Germinal center (tissue), 1 donor: Measurements from ENCODE around the gene ZNF236.

Experiments used
- DNase-seq: peaks from one replicate; pipeline ENCODE4 v3.0.0; 2012; ENCODE audit warnings: mixed read lengths, low spot score

Gene ZNF236

DNA sequence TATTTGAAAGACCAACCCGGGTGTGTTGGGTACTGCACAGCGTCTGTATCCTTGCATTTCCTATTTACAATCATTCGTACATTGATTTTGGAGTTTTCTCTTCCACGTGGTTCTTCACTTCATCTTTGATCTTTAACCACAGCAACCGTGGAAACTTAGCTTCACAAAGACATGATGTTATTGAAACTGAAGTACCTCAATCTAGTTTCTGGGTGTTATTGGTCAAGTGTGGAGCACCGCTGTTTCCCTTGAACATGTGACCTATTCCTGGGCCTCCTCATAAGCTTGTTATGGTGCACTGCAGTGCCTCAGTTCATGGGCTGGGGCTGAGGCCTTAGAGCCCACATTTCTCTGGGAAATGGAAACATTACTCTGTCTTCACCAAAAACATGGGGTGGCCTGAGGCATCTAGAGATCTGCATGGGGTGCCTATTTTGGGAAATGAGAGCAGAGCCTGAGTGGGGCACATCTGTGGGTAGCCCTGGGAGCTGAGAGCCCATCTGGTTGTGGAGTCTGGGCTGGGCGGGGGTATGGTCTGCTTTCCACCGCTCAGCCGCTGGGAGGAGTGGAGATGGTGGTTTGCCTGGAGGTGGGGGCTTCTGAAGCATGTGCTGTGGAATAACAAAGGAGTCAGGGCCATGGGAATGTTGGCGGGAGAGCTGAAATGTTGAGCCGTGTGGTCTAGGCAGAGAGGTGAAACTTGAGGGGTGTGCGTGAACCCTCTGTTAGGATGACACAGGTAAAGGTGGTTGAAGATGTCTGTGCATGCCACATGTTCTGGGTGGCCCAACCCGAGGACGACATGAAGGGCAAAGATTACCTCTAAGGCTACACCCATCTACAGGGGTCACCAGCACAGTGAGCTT, 37.4 kb downstream of the ZNF236 start:
- no peak for DNase-seq

DNA sequence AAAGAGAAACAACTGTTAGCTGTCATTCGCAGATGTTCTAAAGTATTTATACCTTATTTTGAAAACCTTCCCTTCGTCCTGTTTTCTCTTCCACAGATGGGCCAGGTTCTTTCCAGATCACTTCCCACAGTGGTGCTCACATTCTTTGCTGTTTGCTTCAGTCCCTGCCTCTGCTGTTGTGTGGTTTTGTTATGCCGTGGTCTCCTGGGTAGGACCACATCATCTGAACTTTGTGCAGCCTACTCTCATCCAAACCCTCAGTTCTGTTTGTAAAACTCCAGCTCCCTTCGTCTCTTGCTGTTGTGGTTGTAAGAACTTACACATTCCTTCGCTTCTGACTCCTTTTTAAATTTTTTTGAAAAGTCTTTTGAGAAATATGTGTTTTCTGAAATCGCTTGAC, 38.1 kb downstream of the ZNF236 start:
- no peak for DNase-seq

DNA sequence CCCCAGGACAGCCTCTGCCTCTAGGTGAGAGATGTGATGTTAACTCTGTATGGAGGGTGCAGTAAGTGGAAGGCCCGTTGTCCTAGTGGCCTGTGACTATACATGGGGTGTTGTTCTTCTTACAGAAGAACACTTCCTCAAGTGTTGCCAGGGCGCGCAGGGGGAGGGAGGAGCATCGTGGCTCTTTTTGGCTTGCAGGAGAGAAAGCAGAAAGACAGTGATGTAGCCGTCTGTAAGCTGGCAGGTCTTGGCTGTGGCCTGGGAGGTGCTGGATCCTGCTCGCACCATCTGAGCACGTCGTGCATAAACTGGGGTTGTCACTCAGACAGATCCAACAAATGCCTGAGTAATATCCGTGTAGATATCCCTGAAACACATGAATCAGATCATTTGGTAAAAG, 44.3 kb downstream of the ZNF236 start:
- DNase-seq, result no peak

DNA sequence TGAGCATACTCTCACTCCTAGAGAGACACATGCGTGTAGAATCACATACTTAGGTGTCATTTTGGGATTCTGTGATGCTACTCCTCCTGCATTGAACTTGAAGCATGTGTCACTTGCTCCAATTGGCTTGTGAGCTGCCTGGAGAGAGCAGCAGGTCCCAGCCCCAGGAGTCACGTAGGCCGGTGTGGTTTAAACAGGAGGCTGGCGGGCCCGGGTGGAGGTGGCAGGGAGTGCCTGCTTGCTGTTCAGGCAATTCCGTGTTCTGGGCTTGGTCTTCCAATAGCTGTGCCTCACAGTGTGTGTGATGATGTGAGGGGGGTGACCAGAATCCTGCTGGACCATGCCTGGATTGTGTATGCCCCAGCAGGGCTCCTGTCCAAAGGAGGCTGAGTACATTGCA, 51.0 kb downstream of the ZNF236 start:
- DNase-seq, result no peak

DNA sequence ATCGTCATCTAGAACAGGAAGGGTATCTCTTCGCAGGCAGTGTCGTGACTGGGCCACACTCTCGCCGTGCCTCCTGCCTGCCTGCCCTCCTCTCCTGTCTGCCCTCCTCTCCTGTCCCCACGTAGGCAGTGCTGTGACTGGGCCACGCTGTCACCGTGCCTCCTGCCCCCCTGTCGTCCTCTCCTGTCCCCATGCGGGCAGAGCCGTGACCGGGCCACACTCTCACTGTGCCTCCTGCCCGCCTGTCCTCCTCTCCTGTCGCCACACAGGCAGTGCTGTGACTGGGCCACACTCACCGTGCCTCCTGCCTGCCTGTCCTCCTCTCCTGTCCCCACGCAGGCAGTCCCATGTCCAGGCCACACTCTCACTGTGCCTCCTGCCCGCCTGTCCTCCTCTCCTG, 51.4 kb downstream of the ZNF236 start:
- DNase-seq, result no peak

DNA sequence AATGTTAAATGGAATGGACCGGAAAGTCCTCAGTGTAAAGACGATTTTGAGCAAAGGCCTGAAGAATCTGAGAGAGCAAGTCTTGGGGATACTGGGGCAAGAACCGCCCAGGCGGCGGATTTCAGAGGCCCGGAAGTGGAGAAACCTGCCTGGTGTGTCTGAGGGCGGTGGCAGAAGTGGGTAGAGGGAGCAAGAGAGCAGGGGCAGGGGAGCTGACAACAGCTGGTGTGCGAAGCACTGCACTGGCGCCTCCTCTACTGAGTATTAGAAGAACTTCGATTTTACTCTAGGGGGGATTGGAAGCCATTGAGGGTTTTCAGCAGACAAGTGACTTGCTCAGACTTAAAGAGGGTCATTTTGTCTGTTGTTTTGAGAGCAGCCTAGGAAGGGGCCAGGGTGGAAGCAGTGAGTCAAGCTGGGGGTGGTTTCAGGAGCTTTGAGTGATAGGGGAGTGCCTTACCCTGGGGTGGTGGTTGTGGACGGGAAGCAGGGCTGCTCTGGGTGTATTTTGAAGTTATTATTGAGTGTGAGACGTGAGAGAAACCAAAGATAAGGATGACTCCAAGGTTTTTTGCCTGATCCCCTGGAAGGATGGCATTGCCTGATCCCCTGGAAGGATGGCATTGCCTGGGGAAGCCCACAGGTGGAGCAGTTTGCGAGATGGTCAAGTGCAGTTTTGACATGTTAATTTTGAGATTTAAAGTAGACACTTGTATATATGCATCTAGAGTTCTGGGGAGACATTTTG, 52.5 kb downstream of the ZNF236 start:
- no peak for DNase-seq

DNA sequence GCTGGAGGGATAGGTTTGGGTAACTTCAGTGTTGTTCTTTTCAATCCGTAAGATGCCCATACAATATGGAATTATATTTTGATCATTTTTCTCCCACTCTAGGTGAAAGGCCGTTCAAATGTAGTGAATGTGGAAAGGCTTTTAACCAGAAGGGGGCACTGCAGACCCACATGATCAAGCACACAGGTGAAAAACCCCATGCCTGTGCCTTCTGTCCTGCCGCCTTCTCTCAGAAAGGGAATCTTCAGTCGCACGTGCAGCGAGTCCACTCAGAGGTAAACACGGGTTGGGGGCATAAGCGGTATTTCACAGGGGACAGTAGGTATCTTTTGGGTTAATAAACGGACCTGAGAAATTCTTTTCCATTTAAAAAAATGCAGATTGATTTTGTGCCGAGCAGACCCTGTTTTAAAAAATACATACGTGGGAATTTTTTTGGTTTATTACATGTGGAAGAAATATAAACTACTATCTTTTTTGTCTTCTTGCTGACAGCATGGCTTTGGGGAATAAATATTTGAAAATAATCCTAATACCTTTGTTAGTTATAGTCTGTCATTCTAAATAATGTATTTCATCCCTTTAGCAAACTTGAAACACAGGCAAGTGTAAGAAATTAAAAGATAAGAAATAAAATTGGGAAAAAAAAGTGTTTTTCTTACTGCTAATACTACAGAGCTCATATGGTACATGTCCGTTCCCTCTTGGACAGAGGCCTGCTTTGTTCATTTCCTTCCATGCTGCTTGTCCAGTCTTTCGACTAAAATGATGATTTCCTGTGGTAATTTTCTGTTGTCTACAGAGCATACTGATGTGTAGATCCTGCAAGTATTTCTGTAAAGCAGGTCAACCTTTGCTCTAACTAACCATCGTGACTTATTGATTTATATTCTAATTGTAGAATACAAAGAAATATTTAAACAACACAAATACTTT, 53.3 kb downstream of the ZNF236 start:
- peak; percentile 21 for DNase-seq

DNA sequence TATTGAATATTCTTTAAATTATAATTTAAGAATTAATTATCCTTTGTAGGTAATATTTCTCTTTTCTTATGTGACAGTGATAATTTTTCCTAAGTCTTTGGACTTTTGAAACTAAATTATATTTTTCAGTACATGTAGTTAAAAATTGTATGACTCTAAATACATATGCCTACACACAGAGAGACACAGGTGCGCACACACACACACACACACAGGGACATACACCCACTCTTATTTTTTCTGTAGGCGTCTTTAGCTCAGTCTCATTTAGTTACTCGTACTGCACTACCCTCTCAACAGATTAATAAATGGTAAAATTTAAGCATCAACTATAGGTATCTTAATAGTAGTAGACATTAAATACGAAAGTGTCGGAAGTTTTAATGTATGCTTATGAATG, 56.1 kb downstream of the ZNF236 start:
- DNase-seq, result no peak

DNA sequence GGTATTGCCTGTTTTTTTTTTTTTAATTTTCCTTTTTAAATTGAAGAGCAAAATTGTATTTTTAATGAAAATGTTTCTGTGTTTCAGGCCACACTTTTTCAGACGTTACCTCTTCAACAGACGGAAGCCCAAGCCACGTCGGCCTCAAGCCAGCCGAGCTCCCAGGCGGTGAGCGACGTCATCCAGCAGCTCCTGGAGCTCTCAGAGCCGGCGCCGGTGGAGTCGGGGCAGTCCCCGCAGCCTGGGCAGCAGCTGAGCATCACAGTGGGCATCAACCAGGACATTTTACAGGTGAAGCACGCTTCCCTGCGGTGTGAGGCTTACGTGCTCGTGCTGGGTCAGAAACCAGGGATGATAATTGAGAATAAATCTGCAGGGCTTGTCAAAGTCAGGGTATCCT, 57.7 kb downstream of the ZNF236 start:
- DNase-seq, result no peak

DNA sequence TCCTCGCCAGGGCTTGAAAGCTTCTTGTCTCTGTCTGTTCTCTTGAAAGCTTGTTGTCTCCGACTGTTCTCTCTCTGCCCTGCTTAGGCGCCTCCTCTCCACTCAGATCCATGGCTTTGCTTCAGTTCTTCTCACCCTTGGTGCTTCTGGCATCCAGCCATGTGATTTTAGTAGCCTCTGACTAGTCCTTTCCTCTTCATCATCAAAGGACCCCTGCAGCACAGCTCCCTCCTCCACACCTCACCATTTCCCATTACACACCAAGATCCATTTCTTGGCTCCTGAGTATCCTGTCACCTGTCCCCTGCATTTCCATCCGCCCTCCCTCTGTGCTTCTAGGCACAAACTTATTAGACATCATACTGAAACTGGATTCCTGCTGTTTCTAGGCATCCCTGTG, 59.4 kb downstream of the ZNF236 start:
- no peak for DNase-seq

DNA sequence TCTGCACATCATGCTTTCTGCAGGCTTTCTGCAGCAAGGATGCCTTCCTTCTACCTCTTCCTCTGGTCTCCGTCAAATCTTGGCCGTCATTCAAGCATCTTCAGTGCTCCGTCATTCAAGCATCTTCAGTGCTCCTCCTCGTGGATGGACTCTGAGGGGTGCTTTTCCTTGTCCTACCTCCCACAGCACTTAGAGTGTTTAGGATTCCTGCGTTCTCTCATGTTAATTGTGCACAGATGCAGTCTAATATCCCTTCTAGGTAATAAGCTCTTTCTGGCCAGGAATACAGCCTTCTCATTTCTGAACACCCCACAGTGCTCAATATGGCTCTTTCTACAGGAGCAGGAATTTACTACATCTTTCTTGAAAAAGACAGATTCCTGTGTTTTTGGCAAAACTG, 59.8 kb downstream of the ZNF236 start:
- DNase-seq, result no peak

DNA sequence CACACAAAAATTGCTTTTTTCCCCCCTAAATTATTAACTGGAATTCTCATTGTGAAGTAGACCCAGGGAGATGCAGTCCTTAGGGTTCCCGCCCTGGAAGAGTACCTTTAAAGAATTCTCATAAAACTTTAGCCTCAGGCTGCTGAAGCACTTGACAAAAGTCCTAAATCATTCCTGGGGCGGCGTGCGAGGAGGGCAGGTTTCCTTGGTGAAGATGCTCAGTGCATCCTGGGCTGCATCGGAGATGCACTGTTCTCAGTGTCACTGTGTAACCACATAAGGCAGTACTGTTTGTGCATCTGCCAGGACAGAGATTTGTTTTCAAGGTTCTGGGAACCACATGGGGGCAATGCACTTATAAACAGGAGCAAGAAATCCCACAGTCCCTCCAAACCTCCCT, 62.6 kb downstream of the ZNF236 start:
- DNase-seq, result no peak

DNA sequence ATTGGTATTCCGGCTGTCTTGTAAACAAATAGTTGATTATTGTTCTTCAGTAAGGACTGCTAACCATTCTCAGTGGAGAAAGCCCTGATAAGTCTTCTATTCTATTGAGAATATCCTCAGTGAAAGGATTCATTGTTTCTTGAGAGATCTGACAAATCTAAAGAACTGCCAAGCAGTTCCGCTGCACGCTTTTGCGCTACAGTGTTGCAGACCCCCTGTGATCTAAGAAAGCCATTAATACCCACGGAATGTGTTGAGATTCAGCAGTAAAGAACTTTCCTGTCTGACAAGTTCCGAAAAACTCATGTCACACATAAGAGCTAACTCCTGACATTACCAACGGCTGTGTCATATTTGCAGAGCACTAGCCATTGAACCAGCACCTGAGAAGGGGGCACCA, 63.8 kb downstream of the ZNF236 start:
- no peak for DNase-seq

DNA sequence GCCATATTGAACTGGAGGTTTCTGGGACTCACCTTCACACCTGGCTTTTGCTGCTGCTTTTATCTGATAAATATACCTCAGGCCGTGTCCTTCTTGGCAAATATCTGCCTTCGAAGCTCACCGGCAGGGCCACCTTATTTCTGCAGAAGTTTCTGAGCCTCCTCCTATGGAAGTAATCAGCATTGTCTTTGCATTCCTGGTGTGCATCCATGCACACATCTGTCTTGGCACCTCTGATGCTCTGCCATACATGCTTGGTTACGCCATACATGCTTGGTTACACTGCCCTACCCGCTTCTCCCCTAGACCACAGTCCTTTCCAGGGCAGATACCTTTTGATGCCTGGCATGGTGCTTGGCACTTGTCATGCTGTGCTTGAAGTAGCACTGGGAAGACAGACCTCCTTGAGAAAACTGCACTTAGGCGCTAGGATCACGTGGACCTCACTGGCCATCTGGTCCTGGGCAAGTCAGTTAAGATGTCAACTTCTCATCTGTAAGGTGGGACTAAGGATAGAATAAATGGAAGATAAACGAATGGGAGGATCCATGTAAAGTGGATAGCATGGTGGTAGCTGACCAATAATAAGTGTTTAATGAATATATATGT, 66.8 kb downstream of the ZNF236 start:
- DNase-seq, result no peak

DNA sequence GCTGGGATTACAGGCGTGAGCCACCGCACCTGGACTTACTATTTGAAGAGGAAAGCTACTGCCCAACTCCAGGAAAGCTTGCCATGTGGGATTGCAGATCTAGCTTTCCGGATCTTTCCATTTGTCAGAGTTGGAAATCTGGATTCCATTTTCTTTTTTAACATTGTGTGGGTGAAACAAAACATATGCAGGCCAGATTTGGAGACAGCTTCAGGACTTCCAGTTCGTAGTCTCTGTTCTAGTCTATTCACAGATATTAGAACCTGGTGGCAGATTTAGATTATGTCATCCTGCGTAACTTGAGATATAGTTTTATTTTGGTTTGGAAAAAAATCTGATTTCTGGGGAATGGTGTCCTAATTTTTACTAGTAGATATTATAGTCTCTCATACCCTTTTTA, 70.5 kb downstream of the ZNF236 start:
- DNase-seq, result no peak

DNA sequence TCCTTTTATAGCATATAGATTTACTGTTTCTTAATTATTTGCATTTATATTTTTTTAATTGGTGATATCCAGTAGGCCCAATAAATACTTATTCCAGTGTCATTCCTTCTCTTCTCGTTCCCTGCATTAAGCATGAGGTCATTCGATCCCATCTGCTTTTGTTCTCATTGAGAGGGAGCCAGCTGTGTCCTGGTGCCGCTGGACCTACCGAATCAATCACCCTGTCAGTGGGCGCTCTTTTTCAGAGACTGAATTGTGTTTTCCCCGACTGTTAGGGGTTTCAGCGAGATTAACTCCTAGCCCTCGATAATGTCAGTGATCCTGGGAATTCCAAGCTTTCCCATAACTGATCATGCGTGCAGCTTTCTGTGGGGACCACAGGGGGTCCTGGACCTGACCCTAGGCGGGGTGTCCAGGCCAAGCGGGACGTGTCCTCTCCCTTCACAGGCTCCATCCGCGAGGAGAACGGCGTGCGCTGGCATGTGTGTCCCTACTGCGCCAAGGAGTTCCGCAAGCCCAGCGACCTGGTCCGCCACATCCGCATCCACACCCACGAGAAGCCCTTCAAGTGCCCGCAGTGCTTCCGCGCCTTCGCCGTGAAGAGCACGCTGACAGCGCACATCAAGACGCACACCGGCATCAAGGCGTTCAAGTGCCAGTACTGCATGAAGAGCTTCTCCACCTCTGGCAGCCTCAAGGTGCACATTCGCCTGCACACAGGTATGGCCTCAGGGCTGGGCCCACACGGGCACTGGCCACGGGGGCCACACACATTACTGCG, 72.4 kb downstream of the ZNF236 start:
- DNase-seq, result no peak

DNA sequence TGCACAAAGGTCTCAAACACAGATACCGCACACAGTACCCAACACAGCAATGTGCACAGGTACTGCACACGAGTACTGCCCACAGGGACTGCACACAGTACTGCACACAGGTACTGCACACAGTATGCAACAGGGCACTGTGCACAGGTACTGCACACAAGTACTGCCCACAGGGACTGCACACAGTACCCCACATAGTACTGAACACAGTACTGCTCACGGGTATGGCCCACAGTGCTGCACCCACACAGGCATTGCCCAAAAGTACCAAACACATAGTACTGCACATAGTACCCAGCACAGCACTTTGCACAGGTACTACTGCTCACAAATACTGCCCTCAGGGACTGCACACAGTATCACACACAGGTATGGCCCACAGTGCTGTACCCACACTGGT, 73.1 kb downstream of the ZNF236 start:
- no peak for DNase-seq

DNA sequence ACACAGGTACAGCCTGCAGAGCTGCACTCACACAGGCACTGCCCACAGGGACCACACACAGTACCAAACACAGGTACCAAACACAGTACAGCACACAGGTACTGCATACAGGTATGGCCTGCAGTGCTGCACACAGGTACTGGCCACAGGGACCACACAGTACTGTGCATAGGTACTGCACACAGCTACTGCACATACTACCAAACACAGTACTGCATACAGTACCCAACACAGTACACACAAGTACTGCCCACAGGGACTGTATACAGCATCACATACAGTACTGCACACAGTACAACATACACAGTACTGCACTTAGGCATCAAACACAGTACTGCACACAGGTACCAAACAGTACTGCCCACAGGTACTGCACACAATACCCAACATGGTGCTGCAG, 74.3 kb downstream of the ZNF236 start:
- no peak for DNase-seq

DNA sequence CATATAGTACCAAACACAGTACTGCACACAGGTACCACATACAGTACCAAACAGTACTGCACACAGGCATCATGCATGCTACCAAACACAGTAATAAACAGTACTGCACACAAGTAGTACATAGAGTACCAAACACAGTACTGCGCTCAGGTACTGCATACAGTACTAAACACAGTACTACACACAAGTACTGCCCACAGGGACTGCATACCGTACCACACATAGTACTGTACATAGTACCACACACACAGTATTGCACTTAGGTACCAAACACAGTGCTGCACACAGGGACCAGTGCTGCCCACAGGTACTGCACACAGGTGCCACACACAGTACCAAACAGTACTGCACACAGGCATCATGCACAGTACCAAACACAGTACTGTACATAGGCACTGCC, 74.9 kb downstream of the ZNF236 start:
- DNase-seq, result no peak

DNA sequence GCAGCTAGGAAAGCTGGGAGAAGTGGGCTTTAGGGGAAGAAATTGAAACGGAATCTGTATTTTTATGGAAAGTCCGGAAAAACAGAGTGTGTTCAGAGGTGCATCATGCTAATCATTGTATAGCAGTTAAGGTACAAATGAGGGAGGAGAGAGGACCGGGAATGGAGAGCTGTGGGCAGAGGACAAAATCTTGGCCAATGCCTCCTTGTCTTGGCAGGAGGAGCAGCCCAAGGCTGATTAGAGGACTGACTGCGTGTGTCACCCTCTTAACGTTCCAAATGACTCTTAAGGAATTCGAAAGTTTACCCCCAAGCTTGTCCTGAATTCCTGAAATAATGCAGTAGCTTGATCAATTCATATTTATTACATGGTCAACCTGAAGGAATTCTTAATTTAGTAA, 81.0 kb downstream of the ZNF236 start:
- DNase-seq, result no peak

DNA sequence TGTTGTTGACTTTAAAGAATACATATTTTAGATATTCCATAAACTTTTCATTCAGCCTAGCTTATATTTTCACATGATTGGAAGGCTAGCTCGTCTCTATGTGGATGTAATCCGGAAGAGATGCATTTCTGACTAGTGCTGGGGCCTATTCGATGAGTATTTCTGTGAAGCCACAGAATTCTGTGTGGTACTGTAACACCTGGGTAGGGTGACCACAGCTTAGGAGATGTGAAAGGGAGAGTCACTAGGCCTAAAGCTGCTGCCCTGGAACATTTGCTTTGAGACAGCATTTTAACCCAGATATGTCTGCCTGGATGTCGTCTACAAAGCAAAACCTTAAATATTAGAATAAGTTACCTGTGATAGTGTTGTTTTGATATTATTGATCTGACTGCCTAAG, 83.5 kb downstream of the ZNF236 start:
- no peak for DNase-seq
